ENCODE results near the gene NPIPB6.

NPIPB6 gene

DNA sequence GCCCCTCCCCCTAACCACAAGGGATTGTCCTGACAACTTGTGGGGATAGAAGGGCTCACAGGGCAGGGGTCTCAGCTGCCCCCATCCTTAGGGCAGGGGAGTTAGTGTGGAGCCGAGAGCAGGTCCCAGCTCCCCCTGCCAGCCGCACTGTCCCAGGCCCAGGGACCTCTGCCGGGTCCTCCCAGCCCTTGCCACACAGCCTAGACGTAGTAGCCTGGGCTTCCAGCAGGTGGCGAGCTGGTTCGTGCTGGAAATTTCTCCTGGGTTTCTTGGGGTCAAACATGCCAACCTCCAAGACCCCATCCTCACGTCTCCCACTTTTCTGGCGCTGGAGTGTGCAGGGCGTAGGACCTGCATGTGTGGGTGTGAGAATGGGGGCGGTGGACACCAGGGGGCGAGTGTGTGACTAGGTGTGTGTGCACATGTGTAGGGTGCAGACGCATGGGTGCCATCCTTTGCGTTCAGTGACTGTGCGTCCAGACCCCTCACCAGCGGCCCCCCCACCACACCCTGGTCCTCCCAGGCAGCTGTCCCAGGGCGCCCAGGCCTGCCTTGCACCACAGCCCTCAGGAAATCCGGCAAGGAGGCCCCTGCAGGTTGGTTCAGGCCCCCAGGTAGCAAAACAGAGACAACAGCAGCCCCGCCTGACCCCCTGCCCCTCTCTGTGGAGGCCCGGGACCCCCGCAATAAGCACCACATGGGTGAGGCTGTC is 41.5 kb downstream of the NPIPB6 start:
- DNase-seq: no peak

DNA sequence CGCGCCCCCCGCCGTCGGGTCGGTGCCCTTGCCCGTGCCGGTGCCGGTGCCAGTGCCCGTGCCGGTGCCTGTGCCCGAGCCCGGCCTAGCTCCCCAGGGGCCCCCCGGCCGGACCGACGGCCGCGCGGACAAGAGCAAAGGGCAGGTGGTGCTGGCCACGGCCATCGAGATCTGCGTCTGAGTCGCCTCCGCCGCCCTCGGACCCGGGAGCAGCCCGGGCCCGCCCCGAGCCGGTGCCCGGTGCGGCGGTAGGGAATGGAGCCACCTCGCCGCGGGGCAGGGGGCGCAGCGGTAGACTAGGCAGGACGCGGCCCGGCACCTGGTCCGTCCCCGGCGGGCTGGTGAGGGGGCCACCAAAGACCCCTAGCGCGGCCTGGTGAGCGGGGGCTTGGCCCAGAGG is 42.6 kb downstream of the NPIPB6 start:
- DNase-seq: no peak

- DNase-seq: no peak
Measured at GRCh38 chr16:28320023-28320561, 43.2 kb downstream of the NPIPB6 start.

- DNase-seq: no peak
Measured at GRCh38 chr16:28319476-28320022, 43.8 kb downstream of the NPIPB6 start.

DNA sequence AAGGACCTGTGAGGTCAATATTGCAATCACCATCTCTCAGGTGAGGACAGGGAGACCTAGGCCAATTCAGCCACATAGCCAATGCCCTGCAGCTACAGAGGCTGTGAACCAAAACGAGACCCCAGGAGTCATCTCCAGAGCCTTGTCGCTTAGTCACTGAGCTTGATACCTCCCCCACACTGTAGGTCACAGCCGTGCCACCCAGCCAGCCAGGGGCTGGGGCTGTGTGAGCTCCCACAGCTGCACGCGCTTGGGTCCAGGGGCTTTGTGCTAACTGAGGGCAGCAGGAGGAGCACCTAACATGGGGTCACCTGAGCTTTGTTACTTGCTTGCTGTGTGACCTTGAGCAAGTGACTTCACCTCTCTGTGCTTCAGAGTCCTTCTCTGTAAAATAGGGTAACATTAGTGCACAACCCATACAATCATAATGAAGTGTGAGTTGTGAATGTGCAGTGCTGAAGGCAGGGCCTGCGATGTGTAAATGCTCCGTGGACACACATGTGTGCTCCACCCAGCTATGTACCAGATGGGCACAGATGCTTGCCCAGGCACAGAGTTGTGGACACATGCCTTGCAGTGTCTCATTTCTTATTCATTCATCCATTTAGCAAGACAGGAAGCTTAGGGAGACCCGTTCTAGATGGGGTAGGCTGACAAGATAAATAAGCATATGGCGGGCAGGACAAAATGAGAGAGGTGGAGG is 45.1 kb downstream of the NPIPB6 start:
- no peak for DNase-seq

GRCh38 chr16:28317040-28317880 is 46.0 kb downstream of the NPIPB6 start:
- DNase-seq: peak in 1 of 2 experiments; percentile 53

- DNase-seq: peak in 1 of 2 experiments; percentile 14
Measured at GRCh38 chr16:28316054-28316453, 47.3 kb downstream of the NPIPB6 start.

GRCh38 chr16:28313587-28313986 is 49.7 kb downstream of the NPIPB6 start:
- DNase-seq: no peak

DNA sequence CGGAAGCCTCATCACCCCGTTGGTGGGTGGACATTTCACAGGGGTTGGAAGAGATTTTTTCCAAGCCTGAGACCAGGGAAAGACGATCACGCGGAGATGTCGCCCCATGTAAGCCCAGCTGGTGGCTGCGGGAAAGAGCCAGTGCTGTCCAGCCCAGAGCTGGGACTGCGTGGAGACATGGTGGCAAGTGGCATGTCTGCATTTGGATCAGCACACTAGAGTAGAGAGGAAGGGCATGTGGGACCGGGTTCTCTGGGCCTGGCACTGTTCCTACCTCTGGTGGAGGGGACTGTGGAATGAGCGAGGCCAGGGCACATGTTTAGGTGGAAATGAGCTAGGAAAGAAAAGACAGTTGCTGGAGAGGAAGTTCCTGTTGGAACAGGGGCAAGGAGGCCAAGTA is 51.0 kb downstream of the NPIPB6 start:
- no peak for DNase-seq

DNA sequence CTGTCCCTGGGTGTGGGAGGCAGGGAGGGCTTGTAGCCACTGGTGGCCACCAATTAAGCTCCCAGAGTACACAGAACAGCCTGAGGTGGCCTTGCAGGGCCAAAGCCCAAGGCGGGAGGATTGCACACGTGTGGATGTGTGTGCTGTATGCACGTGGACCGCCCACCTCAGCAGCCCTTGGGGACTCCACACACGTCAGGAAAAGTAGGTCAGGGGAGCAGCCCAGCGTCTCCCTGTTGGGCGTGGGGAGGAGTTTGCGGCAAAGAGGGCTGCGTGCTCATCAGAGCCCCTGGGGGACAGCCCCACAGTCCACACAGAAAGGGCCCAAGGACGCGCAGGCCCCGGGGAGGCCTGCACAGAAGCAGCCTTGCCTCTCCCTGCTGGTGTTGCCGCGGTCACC is 51.4 kb downstream of the NPIPB6 start:
- DNase-seq: no peak

DNA sequence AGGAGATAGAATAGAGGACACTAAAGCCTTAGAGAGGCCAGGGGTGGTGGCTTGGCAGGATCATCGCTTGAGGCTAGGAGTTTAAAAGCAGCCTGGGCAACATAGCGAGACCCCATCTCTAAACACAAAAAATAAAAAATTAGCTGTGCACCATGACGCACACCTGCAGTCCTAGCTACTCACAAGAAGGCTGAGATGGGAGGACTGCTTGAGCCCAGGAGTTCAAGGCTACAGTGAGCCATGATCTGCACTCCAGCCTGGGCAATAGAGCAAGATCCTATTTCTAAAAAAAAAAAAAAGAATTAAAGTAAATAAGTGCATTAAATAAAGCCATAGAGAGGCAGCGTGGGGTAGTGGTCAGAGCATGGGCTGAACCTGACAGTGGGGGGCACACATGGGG is 51.9 kb downstream of the NPIPB6 start:
- no peak for DNase-seq

DNA sequence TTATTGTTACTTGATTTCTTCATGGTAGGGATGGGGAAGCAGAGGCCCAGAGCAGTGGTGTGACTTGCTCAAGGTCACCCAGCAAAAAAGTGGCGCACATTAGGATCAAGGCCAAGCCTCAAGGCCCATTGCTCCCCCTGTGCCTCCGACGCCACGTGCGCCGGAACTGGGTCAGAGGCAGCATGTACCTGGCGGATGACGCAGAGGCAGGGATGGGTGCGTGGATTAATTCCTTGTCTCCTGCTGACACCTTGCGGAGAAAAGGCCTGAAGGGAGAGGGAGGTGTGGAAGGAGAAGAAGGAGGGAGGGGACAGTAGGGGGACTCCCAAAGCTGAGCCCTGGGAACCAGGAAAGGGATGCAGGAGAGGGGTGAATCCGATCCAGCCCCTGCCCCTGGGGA is 52.5 kb downstream of the NPIPB6 start:
- no peak for DNase-seq

- DNase-seq: peak in 1 of 2 experiments; percentile 37
Measured at GRCh38 chr16:28309811-28310311, 53.4 kb downstream of the NPIPB6 start.

- DNase-seq: no peak
Measured at GRCh38 chr16:28308794-28309584, 54.3 kb downstream of the NPIPB6 start.

DNA sequence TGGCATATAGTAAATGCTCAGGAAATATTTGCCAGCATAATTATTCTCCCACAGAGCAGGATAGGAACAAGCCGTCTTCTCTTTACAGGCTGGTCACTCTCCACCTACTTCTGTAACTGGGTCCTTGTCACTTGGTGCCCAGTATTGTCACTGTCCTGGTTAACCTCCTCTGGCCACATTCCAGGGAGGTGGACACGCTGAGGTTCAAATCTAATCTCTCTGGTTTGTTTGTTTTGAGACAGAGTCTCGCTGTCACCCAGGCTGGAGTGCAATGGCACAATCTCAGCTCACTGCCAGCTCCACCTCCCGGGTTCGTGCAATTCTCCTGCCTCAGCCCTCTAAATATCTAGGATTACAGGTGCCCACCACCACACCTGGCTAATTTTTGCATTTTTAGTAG is 55.4 kb downstream of the NPIPB6 start:
- DNase-seq: no peak

DNA sequence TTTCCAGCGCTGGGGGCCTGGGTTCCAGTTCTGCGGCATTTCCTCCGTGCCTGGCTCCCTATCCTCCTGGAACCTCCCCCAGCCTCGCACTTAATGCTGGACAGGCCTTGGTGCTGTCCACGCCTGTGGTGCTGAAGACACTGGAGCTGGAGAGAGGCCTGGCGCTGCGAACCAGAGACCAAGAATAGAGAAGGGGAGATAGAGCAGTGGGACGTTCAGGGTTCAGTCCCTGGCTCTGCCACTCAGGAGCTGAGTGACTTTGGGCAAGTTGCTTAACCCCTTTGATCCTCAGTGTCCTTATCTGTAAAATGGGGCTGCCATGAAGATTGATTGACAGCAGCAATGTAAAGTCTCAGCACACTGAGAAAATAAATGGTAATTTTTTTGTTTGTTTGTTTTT is 59.1 kb downstream of the NPIPB6 start:
- no peak for DNase-seq

DNA sequence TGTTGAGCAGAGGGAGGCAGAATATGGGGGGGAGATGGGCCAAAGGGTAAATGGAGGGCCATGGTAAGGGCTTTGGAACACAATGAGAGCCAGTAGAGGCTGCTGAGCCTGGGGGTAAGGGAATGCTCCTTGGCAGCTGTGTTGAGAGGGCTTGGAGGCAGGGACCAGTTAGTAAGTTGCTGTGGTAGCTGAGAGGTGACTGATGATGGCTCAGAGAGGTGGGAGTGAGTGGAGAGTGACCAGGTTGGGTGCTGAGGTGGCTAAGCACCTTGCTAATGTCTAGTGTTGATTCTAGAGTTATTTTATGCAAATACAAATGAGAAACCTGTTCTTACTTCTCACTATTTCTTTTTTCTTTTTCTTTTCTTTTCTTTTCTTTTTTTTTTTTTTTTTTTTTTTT is 60.2 kb downstream of the NPIPB6 start:
- DNase-seq: no peak

GRCh38 chr16:28301620-28302019 is 61.7 kb downstream of the NPIPB6 start:
- DNase-seq: no peak

DNA sequence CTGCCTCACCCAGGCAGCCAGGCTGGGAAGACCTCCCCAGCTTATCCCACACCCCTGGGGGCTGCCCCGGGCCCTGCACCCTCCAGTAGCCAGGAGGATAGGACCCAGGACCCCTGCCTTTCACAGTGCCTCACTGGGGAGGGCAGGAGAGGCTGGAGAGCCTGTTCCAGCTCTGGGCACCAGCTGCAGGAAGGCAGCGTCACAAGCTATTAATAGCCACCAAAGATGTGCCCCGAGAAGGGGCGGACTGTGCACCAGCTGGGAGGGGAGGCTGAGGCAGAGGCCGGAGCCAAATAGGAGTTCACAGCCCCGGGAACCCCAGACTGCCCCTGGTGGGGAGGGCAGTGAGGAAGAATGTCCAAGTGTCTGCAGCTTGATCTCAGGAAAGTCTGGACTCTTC is 62.2 kb downstream of the NPIPB6 start:
- no peak for DNase-seq

DNA sequence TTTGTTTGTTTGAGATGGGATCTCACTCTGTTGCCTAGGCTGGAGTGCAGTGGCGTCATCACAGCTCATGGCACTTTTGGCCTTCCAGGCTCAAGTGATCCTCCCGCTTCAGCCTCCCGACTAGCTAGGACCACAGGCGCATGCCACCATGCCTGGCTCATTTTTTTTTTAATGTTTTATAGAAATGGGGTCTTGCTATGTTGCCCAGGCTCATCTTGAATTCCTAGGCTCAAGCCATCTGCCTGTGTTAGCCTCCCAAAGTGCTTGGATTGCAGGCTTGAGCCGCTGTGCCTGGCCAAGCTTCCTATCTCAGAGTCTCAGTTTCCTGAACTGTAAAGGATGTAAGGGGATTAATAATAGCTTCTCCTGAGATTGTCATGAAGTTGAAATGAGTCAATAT is 63.0 kb downstream of the NPIPB6 start:
- DNase-seq: no peak

- DNase-seq: peak; percentile 26 to 70
Measured at GRCh38 chr16:28298511-28298878, 64.8 kb downstream of the NPIPB6 start.

Measured in NCI-H524 (cell line).